K562 (cell line): ENCODE measurements around the gene TFAP2A. TPM values are rescaled to one million over a fixed set of nuclear protein-coding genes. Genes with fewer than 3 reads are reported as not detected.

ENCODE experiments used
- ARID4B ChIP-seq: sonication (generic); formaldehyde crosslinking; IDR thresholded peaks from 2 replicates; pipeline ENCODE4 v1.8.0; 2022; ENCODE audit warnings: mild to moderate bottlenecking, missing genetic modification reagents
- ESRRB ChIP-seq: fragments of 250-450 bp; sonication (Bioruptor Pico); IDR thresholded peaks from 2 replicates; pipeline ENCODE4 v1.5.0; 2020; ENCODE audit warnings: mild to moderate bottlenecking, moderate library complexity, borderline replicate concordance
- ETV5 ChIP-seq: sonication (generic); formaldehyde crosslinking; IDR thresholded peaks from 2 replicates; pipeline ENCODE4 v1.4.0; 2020; ENCODE audit warnings: low read depth, mild to moderate bottlenecking, missing genetic modification reagents
- FOXP1 ChIP-seq: sonication (generic); formaldehyde crosslinking; IDR thresholded peaks from 2 replicates; pipeline ENCODE4 v1.8.0; 2022; ENCODE audit warnings: mild to moderate bottlenecking, missing genetic modification reagents
- HNRNPUL1 ChIP-seq: fragments of 200-400 bp; formaldehyde crosslinking; IDR thresholded peaks from 2 replicates; pipeline ENCODE4 v1.6.1; 2017; ENCODE audit warnings: low read length
- MCM3 ChIP-seq: fragments of 450-650 bp; IDR thresholded peaks from 2 replicates; pipeline ENCODE4 v1.6.1; 2016
- MCM5 ChIP-seq: fragments of 450-650 bp; IDR thresholded peaks from 2 replicates; pipeline ENCODE4 v1.6.1; 2016; ENCODE audit warnings: low read depth
- MTA1 ChIP-seq: fragments of 450-650 bp; IDR thresholded peaks from 2 replicates; pipeline ENCODE4 v1.6.1; 2017; ENCODE audit warnings: borderline replicate concordance
- NCOA1 ChIP-seq: fragments of 450-650 bp; IDR thresholded peaks from 2 replicates; pipeline ENCODE4 v1.6.1; 2016; ENCODE audit warnings: low read depth
- NRF1 ChIP-seq, 2 experiments: fragments of 450-650 bp; IDR thresholded peaks in 1 of 2; conservative IDR thresholded peaks in 1 of 2; 2 replicates each; pipeline ENCODE4 v1.6.1; 2014; ENCODE audit warnings: mild to moderate bottlenecking in 2 of 2
- PHF20 ChIP-seq: fragments of 450-650 bp; IDR thresholded peaks from 2 replicates; pipeline ENCODE4 v1.6.1; 2018; ENCODE audit not compliant: partially characterized antibody
- POLR3A ChIP-seq: IDR thresholded peaks from 2 replicates; pipeline ENCODE4 v1.6.1; 2011; ENCODE audit warnings: borderline replicate concordance, mild to moderate bottlenecking, moderate library complexity; ENCODE audit not compliant: insufficient read length, insufficient read depth; ENCODE audit errors: extremely low read depth
- PTTG1 ChIP-seq: fragments of 450-650 bp; IDR thresholded peaks from 2 replicates; pipeline ENCODE4 v1.6.1; 2016; ENCODE audit warnings: low read depth, mild to moderate bottlenecking, missing genetic modification characterization, missing compliant biosample characterization
- RAD21 ChIP-seq, 2 experiments: fragments of 250-450 bp in 1 of 2; fragments of 450-650 bp in 1 of 2; sonication (Bioruptor Pico) in 1 of 2; formaldehyde crosslinking in 1 of 2; IDR thresholded peaks in 1 of 2; conservative IDR thresholded peaks in 1 of 2; 2 replicates each; pipeline versions ENCODE4 v1.4.0 to v1.8.0; 2020 to 2022; ENCODE audit warnings: mild to moderate bottlenecking in 2 of 2, moderate library complexity in 1 of 2
- TEAD4 ChIP-seq, 2 experiments: sonication (generic) in 1 of 2; formaldehyde crosslinking in 1 of 2; IDR thresholded peaks; 2 replicates each; pipeline versions ENCODE4 v1.6.1 to v1.8.0; 2012 to 2022; ENCODE audit warnings: borderline replicate concordance in 1 of 2, inconsistent platforms in 1 of 2, low read length in 1 of 2, mild to moderate bottlenecking in 1 of 2, missing genetic modification reagents in 1 of 2
- ZBTB5 ChIP-seq: fragments of 450-650 bp; IDR thresholded peaks from 2 replicates; pipeline ENCODE4 v1.6.1; 2017; ENCODE audit warnings: antibody characterized with exemption
- ZFPM2 ChIP-seq: fragments of 250-450 bp; sonication (Bioruptor Pico); IDR thresholded peaks from 2 replicates; pipeline ENCODE4 v1.5.1; 2022; ENCODE audit warnings: mild to moderate bottlenecking
- polyA plus RNA-seq, 8 experiments: library from polyadenylated mRNA; depleted of rRNA in 4 of 8; stranded (reverse) in 5 of 8; unstranded in 3 of 8; fragments of >200 nt; fragmentation: Nextera tagmentation in 2 of 8; fragmentation: Illumina TruSeq in 1 of 8; extraction: Ambion mirVana in 2 of 8; extraction: Trizol in 1 of 8; gene quantifications; 2 replicates each; pipeline versions ENCODE4 v1.2.1 to v1.2.3, GENCODE V29; 2011 to 2014; ENCODE audit warnings: inconsistent platforms in 1 of 8, missing spikeins in 1 of 8
- total RNA-seq, 7 experiments: library from RNA; depleted of rRNA in 6 of 7; stranded (reverse); fragments of >200 nt in 6 of 7; fragmentation: Illumina TruSeq in 2 of 7; extraction: Trizol in 2 of 7; gene quantifications; 2 replicates each; pipeline versions ENCODE4 v1.2.1 to v1.2.3, GENCODE V29; 2011 to 2021; ENCODE audit warnings: low replicate concordance in 1 of 7
- TF ChIP-seq, protein P1 (sequence below): sonication (generic); formaldehyde crosslinking; IDR thresholded peaks from 2 replicates; pipeline ENCODE4 v1.8.0; 2023; ENCODE audit warnings: mild to moderate bottlenecking, missing genetic modification reagents
- TF ChIP-seq, protein P2 (sequence below): fragments of 450-650 bp; conservative IDR thresholded peaks from 2 replicates; pipeline ENCODE4 v1.6.1; 2016; ENCODE audit warnings: missing genetic modification characterization, low read depth, mild to moderate bottlenecking, missing compliant biosample characterization, moderate library complexity

TFAP2A gene
- total and polyA plus RNA-seq, 9 of the 15 experiments (the other 6 are each of a cell fraction or from before 2014, with no cell fraction given): 0.14 to 0.53 (median 0.19) TPM; not detected in 1

DNA sequence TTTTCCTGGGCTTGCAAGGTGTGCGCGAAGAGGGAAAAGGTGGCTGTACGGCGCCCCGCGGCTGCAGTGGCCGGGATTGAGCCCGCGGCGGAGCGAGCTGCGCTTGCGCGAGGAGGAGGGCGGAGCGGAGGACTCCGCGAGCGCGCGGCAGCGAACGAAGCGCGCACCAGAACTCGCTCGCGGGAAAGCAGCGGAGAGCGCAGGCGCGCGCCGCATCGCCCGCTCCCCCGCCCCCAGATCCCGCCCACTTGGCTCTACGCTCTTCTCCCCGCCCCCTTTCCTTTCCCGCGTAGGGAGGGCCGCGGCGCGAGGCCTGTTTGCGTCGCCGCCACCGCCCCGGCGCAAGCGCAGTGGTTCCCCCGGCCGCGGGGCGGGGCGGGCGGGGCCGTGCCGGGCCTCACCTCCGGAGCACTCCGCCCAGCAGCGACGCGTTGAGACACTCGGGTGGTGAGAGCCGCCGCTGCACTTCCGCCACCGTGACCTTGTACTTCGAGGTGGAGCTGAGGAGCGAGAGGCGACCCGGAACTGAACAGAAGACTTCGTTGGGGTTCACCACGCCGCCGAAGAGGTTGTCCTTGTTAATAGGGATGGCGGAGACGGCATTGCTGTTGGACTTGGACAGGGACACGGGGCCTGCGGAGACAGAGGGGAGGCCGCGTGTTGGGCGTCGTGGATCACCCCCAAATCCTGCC lies 10.6 kb downstream of the TFAP2A start (continued):
- TF ChIP-seq, protein P1, sequence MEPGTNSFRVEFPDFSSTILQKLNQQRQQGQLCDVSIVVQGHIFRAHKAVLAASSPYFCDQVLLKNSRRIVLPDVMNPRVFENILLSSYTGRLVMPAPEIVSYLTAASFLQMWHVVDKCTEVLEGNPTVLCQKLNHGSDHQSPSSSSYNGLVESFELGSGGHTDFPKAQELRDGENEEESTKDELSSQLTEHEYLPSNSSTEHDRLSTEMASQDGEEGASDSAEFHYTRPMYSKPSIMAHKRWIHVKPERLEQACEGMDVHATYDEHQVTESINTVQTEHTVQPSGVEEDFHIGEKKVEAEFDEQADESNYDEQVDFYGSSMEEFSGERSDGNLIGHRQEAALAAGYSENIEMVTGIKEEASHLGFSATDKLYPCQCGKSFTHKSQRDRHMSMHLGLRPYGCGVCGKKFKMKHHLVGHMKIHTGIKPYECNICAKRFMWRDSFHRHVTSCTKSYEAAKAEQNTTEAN (CRISPR knock-in tag): no peak
- TF ChIP-seq PHF20: peak; percentile 87
- no peak for TF ChIP-seq ESRRB (CRISPR knock-in tag)
- no peak for TF ChIP-seq POLR3A
- TF ChIP-seq HNRNPUL1: no peak
- peak; percentile 69 for TF ChIP-seq NCOA1
- peak; percentile 41; the same call in 1 of the 2 replicates for TF ChIP-seq ARID4B (CRISPR knock-in tag)
- TF ChIP-seq ZFPM2 (CRISPR knock-in tag): peak; percentile 49
- TF ChIP-seq TEAD4 (IDR thresholded peaks at IDR 0.05; ENCODE audit: low read length): no peak
- TF ChIP-seq TEAD4 (CRISPR knock-in tag; IDR thresholded peaks at IDR 0.05; ENCODE audit: borderline replicate concordance): no peak
- peak; percentile 71 for TF ChIP-seq PTTG1
- no peak for TF ChIP-seq ZBTB5
- TF ChIP-seq ETV5 (CRISPR knock-in tag): no peak; the same call in 1 of the 2 replicates
- TF ChIP-seq MCM3: no peak
- TF ChIP-seq NRF1 (conservative IDR thresholded peaks at IDR 0.05 in 1 of 2, IDR thresholded peaks at IDR 0.05 in 1 of 2): peak; percentile 99
- 0 out of 2 replicates have a peak, but pooled peaks have one; percentile 39 for TF ChIP-seq MTA1
- TF ChIP-seq, protein P2, sequence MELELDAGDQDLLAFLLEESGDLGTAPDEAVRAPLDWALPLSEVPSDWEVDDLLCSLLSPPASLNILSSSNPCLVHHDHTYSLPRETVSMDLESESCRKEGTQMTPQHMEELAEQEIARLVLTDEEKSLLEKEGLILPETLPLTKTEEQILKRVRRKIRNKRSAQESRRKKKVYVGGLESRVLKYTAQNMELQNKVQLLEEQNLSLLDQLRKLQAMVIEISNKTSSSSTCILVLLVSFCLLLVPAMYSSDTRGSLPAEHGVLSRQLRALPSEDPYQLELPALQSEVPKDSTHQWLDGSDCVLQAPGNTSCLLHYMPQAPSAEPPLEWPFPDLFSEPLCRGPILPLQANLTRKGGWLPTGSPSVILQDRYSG (tag): peak; percentile 97
- no peak; the same call in 1 of the 2 replicates for TF ChIP-seq FOXP1 (CRISPR knock-in tag)
- peak; percentile 88 to 94 for TF ChIP-seq RAD21 (CRISPR knock-in tag; conservative IDR thresholded peaks at IDR 0.05 in 1 of 2, IDR thresholded peaks at IDR 0.05 in 1 of 2)
- TF ChIP-seq MCM5: no peak
